RWPE1 (cell line): ENCODE data around the gene ANGPTL4.
A peak's percentile ranks its signal among the peaks of the same experiment; 100 is the strongest.

Source experiments
- CTCF ChIA-PET: fragments of 350-600 bp; sonication (Branson Sonifier 250); formaldehyde crosslinking; extraction: SDS; loops from one replicate; lab custom pipeline; 2021; lab: Yijun Ruan, JAX
- POLR2A ChIA-PET: fragments of 400-600 bp; formaldehyde crosslinking; extraction: SDS; loops from one replicate; lab custom pipeline; 2020; ENCODE audit warnings: antibody characterized with exemption; ENCODE audit not compliant: low non-redundant PET; lab: Yijun Ruan, JAX
- DNase-seq: peaks from one replicate; pipeline ENCODE4 v3.0.0; 2012; ENCODE audit warnings: low spot score
- H3K27ac ChIP-seq: fragments of 450-650 bp; 2 replicates; pipeline ENCODE4 v1.5.1; 2017
- TF ChIP-seq, protein P1 (sequence below): fragments of 450-650 bp; conservative IDR thresholded peaks from 2 replicates; pipeline ENCODE4 v1.5.1; 2017; ENCODE audit warnings: low read depth, mild to moderate bottlenecking

The ANGPTL4 gene

DNA sequence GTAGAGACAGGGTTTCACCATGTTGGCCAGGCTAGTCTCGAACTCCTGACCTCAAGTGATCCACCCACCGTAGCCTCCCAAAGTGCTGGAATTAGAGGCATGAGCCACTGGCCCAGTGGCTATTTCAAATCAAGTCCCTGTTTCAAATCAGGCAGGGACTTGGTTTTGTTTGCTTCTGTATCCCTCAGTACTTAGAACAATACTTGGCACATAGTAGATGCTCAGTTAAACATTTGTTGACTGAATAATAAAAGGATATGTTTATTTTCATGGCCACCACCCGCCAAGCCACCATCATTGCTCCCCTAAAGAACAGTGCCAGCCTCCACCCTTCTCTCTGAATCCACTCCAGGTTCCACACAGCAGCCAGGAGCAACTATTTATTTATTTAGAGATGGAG, 38.5 kb upstream of the ANGPTL4 start:
- TF ChIP-seq, protein P1, sequence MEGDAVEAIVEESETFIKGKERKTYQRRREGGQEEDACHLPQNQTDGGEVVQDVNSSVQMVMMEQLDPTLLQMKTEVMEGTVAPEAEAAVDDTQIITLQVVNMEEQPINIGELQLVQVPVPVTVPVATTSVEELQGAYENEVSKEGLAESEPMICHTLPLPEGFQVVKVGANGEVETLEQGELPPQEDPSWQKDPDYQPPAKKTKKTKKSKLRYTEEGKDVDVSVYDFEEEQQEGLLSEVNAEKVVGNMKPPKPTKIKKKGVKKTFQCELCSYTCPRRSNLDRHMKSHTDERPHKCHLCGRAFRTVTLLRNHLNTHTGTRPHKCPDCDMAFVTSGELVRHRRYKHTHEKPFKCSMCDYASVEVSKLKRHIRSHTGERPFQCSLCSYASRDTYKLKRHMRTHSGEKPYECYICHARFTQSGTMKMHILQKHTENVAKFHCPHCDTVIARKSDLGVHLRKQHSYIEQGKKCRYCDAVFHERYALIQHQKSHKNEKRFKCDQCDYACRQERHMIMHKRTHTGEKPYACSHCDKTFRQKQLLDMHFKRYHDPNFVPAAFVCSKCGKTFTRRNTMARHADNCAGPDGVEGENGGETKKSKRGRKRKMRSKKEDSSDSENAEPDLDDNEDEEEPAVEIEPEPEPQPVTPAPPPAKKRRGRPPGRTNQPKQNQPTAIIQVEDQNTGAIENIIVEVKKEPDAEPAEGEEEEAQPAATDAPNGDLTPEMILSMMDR: no peak
- no peak for DNase-seq
- H3K27ac ChIP-seq: no peak overlapping the region
- ChIA-PET CTCF (no interaction called here), POLR2A (no interaction called here)

DNA sequence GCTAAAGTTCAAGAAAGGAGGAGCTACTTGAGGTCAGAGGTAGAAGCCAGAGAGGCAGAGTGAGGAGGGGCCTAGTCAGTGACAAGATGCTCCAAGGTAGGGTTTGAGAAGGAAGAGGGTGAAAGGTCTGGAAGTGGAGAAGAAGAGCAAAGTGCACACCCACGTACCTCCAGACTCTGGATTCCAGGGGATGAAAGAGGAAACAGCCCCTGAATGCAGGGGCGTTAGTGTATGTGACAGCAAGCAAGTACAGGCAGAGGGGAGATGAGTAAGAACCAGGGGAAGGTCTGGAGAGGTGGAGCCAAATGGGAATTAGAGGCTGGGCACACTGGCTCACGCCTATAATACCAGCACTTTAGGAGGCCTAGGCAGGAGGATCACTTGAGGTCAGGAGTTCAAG, 34.0 kb upstream of the ANGPTL4 start:
- TF ChIP-seq, protein P1: no peak
- peak overlapping the region; percentile 9; the same call in 1 of the 2 replicates for H3K27ac ChIP-seq
- DNase-seq: no peak
- ChIA-PET POLR2A (no interaction called here), CTCF (interaction anchor here (0.7 kb wide), 1 partner anchor 18 kb away, joined by 3 read pairs; no protein-coding TSS in a partner anchor)

- TF ChIP-seq, protein P1: no peak
- H3K27ac ChIP-seq: no peak overlapping the region
- ChIA-PET CTCF (interaction anchor here (0.7 kb wide), 1 partner anchor 23 kb away, joined by 5 read pairs; no protein-coding TSS in a partner anchor), POLR2A (no interaction called here)
- DNase-seq: no peak
These were observed 32.6 kb upstream of the ANGPTL4 start for GRCh38 chr19:8331263-8331845.

- TF ChIP-seq, protein P1: no peak
- no peak overlapping the region for H3K27ac ChIP-seq
- no peak for DNase-seq
- ChIA-PET POLR2A (no interaction called here), CTCF (interaction anchor here (0.7 to 1.0 kb wide), 2 partner anchors 20 to 424 kb away, joined by 3 to 4 read pairs; no protein-coding TSS in a partner anchor)
These were observed 30.8 kb upstream of the ANGPTL4 start for GRCh38 chr19:8332976-8333766.

- POLR2A ChIA-PET: no interaction called here
- no peak overlapping the region for H3K27ac ChIP-seq
- no peak for DNase-seq
- CTCF ChIA-PET: interaction anchor here (0.7 to 1.2 kb wide), 4 partner anchors 20 to 425 kb away, joined by 3 to 4 read pairs (median 3); no protein-coding TSS in a partner anchor
- TF ChIP-seq, protein P1: no peak
These were observed 30.0 kb upstream of the ANGPTL4 start for GRCh38 chr19:8333767-8334457.
